GM19025 (cell line): ENCODE results near the gene RACK1.
"Not testable (repeated sequence)": the region's sequence is repeated elsewhere in the genome, so short reads cannot be mapped to it uniquely, and the experiment has no call there.

Source experiments
- ATAC-seq: cut with Tn5 transposase; IDR thresholded peaks from one replicate; pipeline ENCODE4 v1.9.1; 2021; ENCODE audit warnings: mild to moderate bottlenecking, low read depth, moderate library complexity; ENCODE audit not compliant: unreplicated experiment

Gene RACK1

GRCh38 chr5:181217111-181217802 lies 26.4 kb downstream of the RACK1 start:
- no peak for ATAC-seq

GRCh38 chr5:181215997-181216989 lies 27.4 kb downstream of the RACK1 start:
- no peak for ATAC-seq

- ATAC-seq: not testable (repeated sequence)
These were observed 29.5 kb downstream of the RACK1 start for GRCh38 chr5:181214249-181214648.

GRCh38 chr5:181212934-181213333 lies 30.8 kb downstream of the RACK1 start:
- ATAC-seq: no peak

GRCh38 chr5:181212080-181212479 lies 31.6 kb downstream of the RACK1 start:
- ATAC-seq: no peak

GRCh38 chr5:181211208-181211607 lies 32.5 kb downstream of the RACK1 start:
- ATAC-seq: no peak

GRCh38 chr5:181210698-181211097 lies 33.0 kb downstream of the RACK1 start:
- not testable (repeated sequence) for ATAC-seq

GRCh38 chr5:181210148-181210547 lies 33.6 kb downstream of the RACK1 start:
- not testable (repeated sequence) for ATAC-seq

GRCh38 chr5:181209006-181209405 lies 34.7 kb downstream of the RACK1 start:
- ATAC-seq: not testable (repeated sequence)

GRCh38 chr5:181207960-181208253 lies 35.8 kb downstream of the RACK1 start:
- no peak for ATAC-seq

- ATAC-seq: peak; percentile 34
These were observed 36.3 kb downstream of the RACK1 start for GRCh38 chr5:181207214-181207959.

- no peak for ATAC-seq
These were observed 37.7 kb downstream of the RACK1 start for GRCh38 chr5:181205761-181206649.

- no peak for ATAC-seq
These were observed 38.6 kb downstream of the RACK1 start, which contains the start of gene TRIM7 for GRCh38 chr5:181204826-181205760. Gene TRIM7, minus strand, starts transcription at chr5:181205196. Its CDS starts 86 bp downstream, at chr5:181205110.

- ATAC-seq: no peak
These were observed 39.4 kb downstream of the RACK1 start for GRCh38 chr5:181204113-181204825.

- ATAC-seq: no peak
These were observed 40.0 kb downstream of the RACK1 start for GRCh38 chr5:181203777-181204112.

GRCh38 chr5:181203093-181203711 lies 40.5 kb downstream of the RACK1 start:
- ATAC-seq: no peak

GRCh38 chr5:181200816-181201215 lies 42.9 kb downstream of the RACK1 start:
- no peak for ATAC-seq
